ENCODE data around the gene NFATC2.

- no peak for TF ChIP-seq CTCF (IDR thresholded peaks at IDR 0.05)
- TF ChIP-seq POLR2A (IDR thresholded peaks at IDR 0.05): no peak
- TF ChIP-seq POLR2AphosphoS5 (IDR thresholded peaks at IDR 0.05): no peak
Observed at GRCh38 chr20:51345601-51346101, 196.9 kb downstream of the NFATC2 start.
